Activated T-helper 1 cell treated with anti-CD3 and anti-CD28 coated beads, Interleukin-12 subunit alpha, Interleukin-12 subunit beta, Interleukin-2, Interleukin-4 antibody, amounts not matched to agents 30 ng/mL and 10 ng/mL and 1 ng/mL, durations not matched to agents 14 hours and 24 hours and 36 hours (primary cell): ENCODE results near the gene SLC16A13. TPM values are rescaled to one million over a fixed set of nuclear protein-coding genes. Genes with fewer than 3 reads are reported as not detected.
A peak's percentile ranks its signal among the peaks of the same experiment; 100 is the strongest.
"Not testable (repeated sequence)": the region's sequence is repeated elsewhere in the genome, so short reads cannot be mapped to it uniquely, and the experiment has no call there.

Source experiments
- DNase-seq: peaks from one replicate; pipeline ENCODE4 v3.0.0; 2021; ENCODE audit warnings: low spot score
- H3K27ac Mint-ChIP-seq: one replicate; pipeline ENCODE4 v1.8.0; 2021; ENCODE audit warnings: mild to moderate bottlenecking, mixed read lengths
- H3K27me3 Mint-ChIP-seq: one replicate; pipeline ENCODE4 v1.8.0; 2022; ENCODE audit warnings: mild to moderate bottlenecking, moderate library complexity, mixed read lengths; ENCODE audit not compliant: insufficient read depth
- H3K36me3 Mint-ChIP-seq: one replicate; pipeline ENCODE4 v1.8.0; 2021; ENCODE audit warnings: low read depth, mixed read lengths
- H3K4me1 Mint-ChIP-seq: one replicate; pipeline ENCODE4 v1.8.0; 2021; ENCODE audit warnings: low read depth, mixed read lengths
- H3K4me3 Mint-ChIP-seq: one replicate; pipeline ENCODE4 v1.8.0; 2021; ENCODE audit warnings: mild to moderate bottlenecking, moderate library complexity, mixed read lengths
- H3K9me3 Mint-ChIP-seq: one replicate; pipeline ENCODE4 v1.8.0; 2021; ENCODE audit warnings: mixed read lengths
- intact Hi-C: fragments of 100-400 bp; cut with micrococcal nuclease; formaldehyde crosslinking; loops from one replicate; pipeline ENCODE4 v1.15.1; 2024
- total RNA-seq: library from RNA; stranded (reverse); gene quantifications from 2 replicates; pipeline ENCODE4 v1.2.3, GENCODE V29; 2022

SLC16A13 gene
- total RNA-seq, 1 donor from 2014 or later, result 14.8 TPM

GRCh38 chr17:7043497-7044198 lies 7.8 kb downstream of the SLC16A13 start, which contains the start of gene SLC16A11:
SLC16A11 (minus strand) TSS chr17:7044092; CDS start chr17:7043513, 579 bp downstream.
- Mint-ChIP-seq H3K36me3 (peaks cover 9% of the 10 kb centered on the region), H3K4me1 (peaks cover 28% of the 10 kb centered on the region), H3K27me3 (peaks cover 10% of the 10 kb centered on the region), H3K4me3 (peak within 1 kb of the TSS; percentile 54), H3K9me3 (no peaks in the 10 kb centered on the region), H3K27ac (no peak within 1 kb of the TSS)
- intact Hi-C loops, result no loop called here
- no peak for DNase-seq

DNA sequence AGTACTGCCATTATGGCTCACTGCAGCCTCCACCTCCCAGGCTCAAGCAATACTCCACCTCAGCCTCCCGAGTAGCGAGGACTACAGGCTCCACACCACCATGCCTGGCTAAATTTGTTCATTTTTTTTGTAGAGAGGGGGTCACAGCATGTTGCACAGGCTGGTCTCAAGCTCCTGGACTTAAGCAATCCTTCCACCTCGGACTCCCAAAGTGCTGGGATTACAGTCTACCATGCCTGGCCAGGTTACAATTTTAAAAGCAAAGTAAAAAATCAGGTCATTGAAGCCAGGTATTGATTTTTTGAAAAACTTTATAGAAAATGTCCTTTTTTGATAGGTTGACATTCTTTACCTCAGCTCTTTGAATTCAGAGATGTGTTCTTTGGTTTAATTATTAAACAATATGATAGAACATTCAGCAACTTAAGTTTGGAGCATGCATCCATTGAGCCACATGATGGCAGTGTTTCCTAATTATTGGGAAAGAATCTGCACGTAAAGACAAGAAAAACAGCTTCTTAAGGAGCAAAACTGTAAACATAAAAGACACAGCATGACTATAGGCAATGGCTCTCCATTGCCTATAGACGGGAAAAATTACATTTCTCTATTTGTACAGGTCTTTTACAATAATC lies 9.8 kb downstream of the SLC16A13 start:
- Mint-ChIP-seq H3K36me3 (no peaks in the 10 kb centered on the region), H3K4me3 (peak overlapping the region; percentile 66), H3K9me3 (no peaks in the 10 kb centered on the region), H3K27me3 (peaks cover 10% of the 10 kb centered on the region), H3K27ac (no peak overlapping the region), H3K4me1 (peaks cover 20% of the 10 kb centered on the region)
- DNase-seq, result no peak
- intact Hi-C loops, result loop anchor here (1.0 to 5.0 kb wide), 6 partner anchors 9 to 392 kb away; partner anchors contain the start of genes FGF11, SLC16A13 and TMEM102

GRCh38 chr17:7046127-7046724 lies 10.4 kb downstream of the SLC16A13 start:
- peaks cover 20% of the 10 kb centered on the region for H3K4me1 Mint-ChIP-seq
- H3K27me3 Mint-ChIP-seq, result peaks cover 8% of the 10 kb centered on the region
- no peak for DNase-seq
- H3K27ac Mint-ChIP-seq, result peak overlapping the region; percentile 72
- H3K9me3 Mint-ChIP-seq, result no peaks in the 10 kb centered on the region
- intact Hi-C loops, result loop anchor here (1.0 to 5.0 kb wide), 5 partner anchors 10 to 391 kb away; partner anchors contain the start of genes FGF11, SLC16A13 and TMEM102
- H3K4me3 Mint-ChIP-seq, result peak overlapping the region; percentile 66
- H3K36me3 Mint-ChIP-seq, result no peaks in the 10 kb centered on the region

DNA sequence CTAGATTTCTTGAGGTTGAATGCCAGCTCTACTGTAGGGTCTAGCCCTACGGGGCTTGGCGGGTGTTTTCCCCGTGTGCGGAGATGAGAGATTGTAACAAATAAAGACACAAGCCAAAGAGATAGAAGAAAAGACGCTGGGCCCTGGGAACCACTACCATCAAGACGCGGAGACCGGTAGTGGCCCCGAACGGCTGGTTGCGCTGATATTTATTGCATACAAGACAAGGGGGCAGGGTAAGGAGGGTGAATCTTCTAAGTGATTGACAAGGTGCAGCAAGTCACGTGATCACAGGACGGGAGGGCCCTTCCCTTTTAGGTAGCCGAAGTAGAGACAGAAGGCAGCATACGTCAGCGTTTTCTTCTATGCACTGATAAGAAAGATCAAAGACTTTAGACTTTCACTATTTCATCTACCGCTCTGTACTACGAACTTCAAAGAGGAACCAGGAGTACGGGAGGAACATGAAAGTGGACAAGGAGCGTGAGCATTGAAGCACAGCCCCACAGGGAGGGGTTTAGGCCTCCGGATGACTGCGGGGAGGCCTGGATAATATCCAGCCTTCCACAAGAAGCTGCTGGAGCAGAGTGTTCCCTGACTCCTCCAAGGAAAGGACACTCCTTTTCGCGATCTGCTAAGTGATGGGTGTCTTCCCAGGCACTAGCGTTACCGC lies 11.0 kb downstream of the SLC16A13 start:
- H3K27me3 Mint-ChIP-seq, H3K36me3 Mint-ChIP-seq, H3K9me3 Mint-ChIP-seq: not testable (repeated sequence)
- H3K4me1 Mint-ChIP-seq, result peaks cover 21% of the 10 kb centered on the region
- intact Hi-C loops, result loop anchor here (1.0 to 5.0 kb wide), 6 partner anchors 11 to 390 kb away; partner anchors contain the start of genes FGF11, SLC16A13 and TMEM102
- DNase-seq, result peak; percentile 65
- H3K27ac Mint-ChIP-seq, result peak overlapping the region; percentile 72
- peak overlapping the region; percentile 66 for H3K4me3 Mint-ChIP-seq

DNA sequence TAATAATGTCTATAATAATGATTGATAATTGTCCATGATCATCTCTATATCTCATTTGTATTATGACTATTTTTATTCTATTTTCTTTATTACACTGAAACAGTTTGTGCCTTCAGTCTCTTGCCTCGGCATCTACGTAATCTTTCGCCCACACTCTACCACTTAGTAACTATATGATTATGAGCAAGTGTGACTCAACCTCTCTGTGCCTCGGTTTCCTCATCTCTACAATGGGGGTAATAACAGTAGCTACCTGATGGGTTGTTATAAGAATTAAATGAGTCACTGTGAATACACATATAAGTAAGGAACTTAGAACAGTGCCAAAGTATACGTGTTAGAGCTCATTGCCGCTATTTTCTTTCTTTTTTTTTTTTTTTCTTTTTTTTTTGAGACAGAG lies 11.8 kb downstream of the SLC16A13 start:
- Mint-ChIP-seq H3K4me3 (peak overlapping the region; percentile 39), H3K9me3 (no peaks in the 10 kb centered on the region), H3K27ac (no peak overlapping the region), H3K4me1 (peaks cover 24% of the 10 kb centered on the region), H3K27me3 (peaks cover 8% of the 10 kb centered on the region), H3K36me3 (no peaks in the 10 kb centered on the region)
- DNase-seq, result no peak
- intact Hi-C loops, result loop anchor here (1.0 to 5.0 kb wide), 3 partner anchors 13 to 390 kb away; partner anchors contain the start of genes FGF11 and TMEM102

DNA sequence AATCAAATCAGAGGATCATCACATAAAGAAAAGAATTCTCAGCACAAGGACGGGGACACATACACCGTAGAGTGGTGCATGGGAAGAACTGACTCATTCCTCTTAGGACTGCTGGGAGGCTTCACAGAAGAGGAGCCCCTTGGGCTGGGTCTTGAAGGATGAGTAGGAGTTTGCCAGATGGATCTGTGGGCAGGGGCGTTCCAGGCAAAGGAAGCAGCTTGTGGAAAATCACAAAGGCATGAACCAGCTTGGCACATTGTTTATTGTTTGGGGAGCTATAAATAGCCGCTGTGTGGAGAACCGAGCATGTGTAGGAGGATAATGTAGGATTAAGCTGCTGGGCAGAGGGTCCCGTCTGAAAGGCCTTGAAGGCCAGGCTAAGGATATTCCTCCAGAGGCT lies 13.2 kb downstream of the SLC16A13 start:
- peaks cover 5% of the 10 kb centered on the region for H3K27me3 Mint-ChIP-seq
- no peaks in the 10 kb centered on the region for H3K36me3 Mint-ChIP-seq
- DNase-seq, result no peak
- H3K9me3 Mint-ChIP-seq, result no peaks in the 10 kb centered on the region
- intact Hi-C loops, result loop anchor here (5.0 kb wide), 1 partner anchor 388 kb away; the partner anchor contains the start of genes FGF11 and TMEM102
- H3K27ac Mint-ChIP-seq, result no peak overlapping the region
- H3K4me1 Mint-ChIP-seq, result peaks cover 24% of the 10 kb centered on the region
- H3K4me3 Mint-ChIP-seq, result no peak overlapping the region

- DNase-seq, H3K27ac Mint-ChIP-seq, H3K4me3 Mint-ChIP-seq, H3K36me3 Mint-ChIP-seq, H3K9me3 Mint-ChIP-seq, intact Hi-C loops, H3K27me3 Mint-ChIP-seq: not testable (repeated sequence)
- H3K4me1 Mint-ChIP-seq, result peaks cover 24% of the 10 kb centered on the region
Observed at GRCh38 chr17:7050583-7050982, 14.8 kb downstream of the SLC16A13 start.

- peaks cover 4% of the 10 kb centered on the region for H3K27me3 Mint-ChIP-seq
- H3K27ac Mint-ChIP-seq, result no peak overlapping the region
- DNase-seq, result no peak
- peaks cover 19% of the 10 kb centered on the region for H3K4me1 Mint-ChIP-seq
- no peaks in the 10 kb centered on the region for H3K9me3 Mint-ChIP-seq
- intact Hi-C loops, result no loop called here
- no peaks in the 10 kb centered on the region for H3K36me3 Mint-ChIP-seq
- no peak overlapping the region for H3K4me3 Mint-ChIP-seq
Observed at GRCh38 chr17:7056386-7056785, 20.6 kb downstream of the SLC16A13 start.

- peaks cover 15% of the 10 kb centered on the region for H3K4me1 Mint-ChIP-seq
- no peak for DNase-seq
- intact Hi-C loops, result no loop called here
- peaks cover 4% of the 10 kb centered on the region for H3K27me3 Mint-ChIP-seq
- no peak overlapping the region for H3K4me3 Mint-ChIP-seq
- H3K27ac Mint-ChIP-seq, result no peak overlapping the region
- no peaks in the 10 kb centered on the region for H3K36me3 Mint-ChIP-seq
- no peaks in the 10 kb centered on the region for H3K9me3 Mint-ChIP-seq
Observed at GRCh38 chr17:7058831-7059447, 23.1 kb downstream of the SLC16A13 start.

- H3K27me3 Mint-ChIP-seq, result peaks cover 4% of the 10 kb centered on the region
- intact Hi-C loops, result loop anchor here (1.0 kb wide), 2 partner anchors 13 to 72 kb away; no protein-coding TSS in a partner anchor
- H3K9me3 Mint-ChIP-seq, result no peaks in the 10 kb centered on the region
- peak overlapping the region; percentile 74 for H3K27ac Mint-ChIP-seq
- no peaks in the 10 kb centered on the region for H3K36me3 Mint-ChIP-seq
- peaks cover 15% of the 10 kb centered on the region for H3K4me1 Mint-ChIP-seq
- peak overlapping the region; percentile 37 for H3K4me3 Mint-ChIP-seq
- DNase-seq, result no peak
Observed at GRCh38 chr17:7060165-7060891, 24.5 kb downstream of the SLC16A13 start.

GRCh38 chr17:7063518-7064094 lies 27.8 kb downstream of the SLC16A13 start:
- H3K27me3 Mint-ChIP-seq, result peaks cover 10% of the 10 kb centered on the region
- intact Hi-C loops, result no loop called here
- DNase-seq, result no peak
- no peak overlapping the region for H3K4me3 Mint-ChIP-seq
- H3K27ac Mint-ChIP-seq, result no peak overlapping the region
- H3K4me1 Mint-ChIP-seq, result peaks cover 15% of the 10 kb centered on the region
- no peaks in the 10 kb centered on the region for H3K36me3 Mint-ChIP-seq
- H3K9me3 Mint-ChIP-seq, result peaks cover 6% of the 10 kb centered on the region
